DOHH2 (cell line): Measurements from ENCODE around the gene TNMD.

Experiments used
- H3F3A ChIP-seq: fragments of 200-600 bp; sonication (generic), shearing (Covaris generic); 2 replicates; pipeline ENCODE4 v1.6.0; 2016; ENCODE audit warnings: antibody characterized with exemption, mild to moderate bottlenecking; ENCODE audit not compliant: control insufficient read depth, insufficient read depth
- H3K27ac ChIP-seq: fragments of 200-600 bp; sonication (generic); 2 replicates; pipeline ENCODE4 v1.5.1; 2014; ENCODE audit warnings: low read depth, mild to moderate bottlenecking, low read length, moderate library complexity
- H3K27me3 ChIP-seq: fragments of 200-600 bp; sonication (generic); 2 replicates; pipeline ENCODE4 v1.6.1; 2014; ENCODE audit warnings: mild to moderate bottlenecking, low read length, mixed read lengths; ENCODE audit not compliant: control insufficient read depth
- H3K36me3 ChIP-seq: fragments of 200-600 bp; sonication (generic); 2 replicates; pipeline ENCODE4 v1.6.1; 2014; ENCODE audit warnings: mild to moderate bottlenecking, low read length, moderate library complexity, mixed read lengths; ENCODE audit not compliant: control insufficient read depth
- H3K4me1 ChIP-seq: fragments of 200-600 bp; sonication (generic); 2 replicates; pipeline ENCODE4 v1.6.1; 2014; ENCODE audit warnings: mild to moderate bottlenecking, low read length, mixed read lengths; ENCODE audit not compliant: control insufficient read depth
- H3K4me2 ChIP-seq: fragments of 200-600 bp; sonication (generic); 2 replicates; pipeline ENCODE4 v1.6.0; 2014; ENCODE audit warnings: mild to moderate bottlenecking, low read length, moderate library complexity
- H3K4me3 ChIP-seq: fragments of 200-600 bp; sonication (generic); 2 replicates; pipeline ENCODE4 v1.5.1; 2014; ENCODE audit warnings: mild to moderate bottlenecking, low read length, mixed read lengths
- H3K79me2 ChIP-seq: fragments of 200-600 bp; sonication (generic); 2 replicates; pipeline ENCODE4 v1.6.1; 2014; ENCODE audit warnings: mild to moderate bottlenecking, low read length, mixed read lengths; ENCODE audit not compliant: control insufficient read depth
- H3K9me2 ChIP-seq: fragments of 200-600 bp; sonication (generic); replicated peaks from 2 replicates; pipeline ENCODE4 v1.6.1; 2014; ENCODE audit warnings: mild to moderate bottlenecking, low read length, mixed read lengths; ENCODE audit not compliant: control insufficient read depth
- H3K9me3 ChIP-seq: fragments of 200-600 bp; sonication (generic); 2 replicates; pipeline ENCODE4 v1.6.1; 2014; ENCODE audit warnings: antibody characterized with exemption, low read length, mixed read lengths; ENCODE audit not compliant: control insufficient read depth, insufficient read depth
- H4K20me1 ChIP-seq: fragments of 200-600 bp; sonication (generic); 2 replicates; pipeline ENCODE4 v1.6.0; 2014; ENCODE audit warnings: low read depth, mild to moderate bottlenecking, antibody characterized with exemption, low read length, moderate library complexity; ENCODE audit not compliant: control insufficient read depth, insufficient read depth
- CTCF ChIP-seq: fragments of 200-600 bp; sonication (generic); IDR thresholded peaks from one replicate; pipeline ENCODE4 v1.5.1; 2014; ENCODE audit warnings: antibody characterized with exemption, mild to moderate bottlenecking, low read depth, low read length; ENCODE audit not compliant: poor library complexity, severe bottlenecking
- EZH2phosphoT487 ChIP-seq: fragments of 200-600 bp; sonication (generic); IDR thresholded peaks from 2 replicates; pipeline ENCODE4 v1.6.1; 2017; ENCODE audit warnings: borderline replicate concordance, mild to moderate bottlenecking, antibody characterized with exemption, low read length, moderate library complexity, mixed read lengths

TNMD gene

GRCh38 chrX:100591256-100592051 lies 6.7 kb downstream of the TNMD start:
- no peak for TF ChIP-seq EZH2phosphoT487
- TF ChIP-seq CTCF: no peak
- no peaks in the 10 kb centered on the region for H3K36me3 ChIP-seq

GRCh38 chrX:100593126-100593525 lies 8.4 kb downstream of the TNMD start:
- Histone ChIP-seq H3K27ac (no peak overlapping the region), H3F3A (no peaks in the 10 kb centered on the region), H3K4me2 (no peak overlapping the region), H3K9me2 (no peaks in the 10 kb centered on the region), H3K4me1 (no peaks in the 10 kb centered on the region), H4K20me1 (no peaks in the 10 kb centered on the region), H3K36me3 (no peaks in the 10 kb centered on the region), H3K79me2 (no peaks in the 10 kb centered on the region), H3K27me3 (no peaks in the 10 kb centered on the region), H3K9me3 (no peaks in the 10 kb centered on the region), H3K4me3 (no peak overlapping the region)
- TF ChIP-seq EZH2phosphoT487: no peak
- TF ChIP-seq CTCF: no peak

More at GRCh38 chrX:100591256-100592051, 6.7 kb downstream of the TNMD start:
- no peak overlapping the region for H3K27ac ChIP-seq
- H3K27me3 ChIP-seq: no peaks in the 10 kb centered on the region
- no peaks in the 10 kb centered on the region for H3K79me2 ChIP-seq
- no peaks in the 10 kb centered on the region for H4K20me1 ChIP-seq
- no peaks in the 10 kb centered on the region for H3F3A ChIP-seq
- no peaks in the 10 kb centered on the region for H3K4me1 ChIP-seq
- no peaks in the 10 kb centered on the region for H3K9me3 ChIP-seq
- no peak overlapping the region for H3K4me2 ChIP-seq
- H3K9me2 ChIP-seq: no peaks in the 10 kb centered on the region
- no peak overlapping the region for H3K4me3 ChIP-seq

GRCh38 chrX:100593581-100593980 lies 8.8 kb downstream of the TNMD start:
- H3K9me2 ChIP-seq: no peaks in the 10 kb centered on the region
- no peaks in the 10 kb centered on the region for H3F3A ChIP-seq
- no peak overlapping the region for H3K27ac ChIP-seq
- no peak overlapping the region for H3K4me2 ChIP-seq
- no peaks in the 10 kb centered on the region for H3K9me3 ChIP-seq
- no peaks in the 10 kb centered on the region for H3K79me2 ChIP-seq
- H4K20me1 ChIP-seq: no peaks in the 10 kb centered on the region
- no peak overlapping the region for H3K4me3 ChIP-seq
- no peaks in the 10 kb centered on the region for H3K27me3 ChIP-seq
- TF ChIP-seq CTCF (no peak), EZH2phosphoT487 (no peak)
- H3K36me3 ChIP-seq: no peaks in the 10 kb centered on the region
- H3K4me1 ChIP-seq: no peaks in the 10 kb centered on the region
